NCI-H524 (cell line): ENCODE results near the gene EFNA1.
A peak's percentile ranks its signal among the peaks of the same experiment; 100 is the strongest.

Experiments
- DNase-seq, 2 experiments: peaks; one replicate each; lab custom pipeline; 2025; lab: John Stamatoyannopoulos, UW

Gene EFNA1

DNA sequence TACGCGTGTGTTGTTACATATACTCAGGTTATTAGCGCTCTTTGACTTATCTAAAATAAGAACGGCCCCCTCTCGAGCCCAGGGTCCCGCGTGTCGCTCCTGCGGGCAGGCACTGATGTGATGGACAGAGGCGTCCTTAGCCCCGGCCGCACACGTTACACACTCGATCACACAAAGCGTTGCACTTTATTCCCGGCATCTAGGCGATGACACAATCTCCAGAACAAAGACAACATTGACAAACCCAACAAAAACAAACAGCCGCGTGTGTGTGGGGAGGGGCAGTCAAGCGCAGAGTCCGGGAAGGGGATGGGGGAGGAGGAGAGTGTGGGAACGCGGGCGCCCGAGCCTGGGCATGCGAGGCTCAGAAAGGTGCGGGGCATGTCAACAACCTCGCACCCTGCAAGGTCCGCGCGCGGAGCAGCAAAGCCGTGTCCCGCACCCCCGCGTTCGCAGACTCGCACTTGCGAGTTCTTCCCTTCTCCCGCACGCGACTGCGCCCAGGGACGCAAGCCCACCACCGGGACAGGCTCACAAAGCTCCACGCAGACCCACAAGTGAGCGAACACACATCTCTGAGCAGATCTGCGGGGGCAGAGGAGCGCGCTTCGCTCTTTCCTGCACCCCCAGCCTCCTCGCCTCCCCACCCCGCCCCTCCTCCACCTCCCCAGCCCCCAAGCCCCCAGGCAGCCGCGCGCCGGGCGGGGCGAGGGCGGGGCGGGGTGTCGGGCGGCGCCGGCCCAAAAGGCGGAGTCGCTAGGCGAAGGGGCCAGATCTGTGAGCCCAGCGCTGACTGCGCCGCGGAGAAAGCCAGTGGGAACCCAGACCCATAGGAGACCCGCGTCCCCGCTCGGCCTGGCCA is at the start of gene EFNA1:
Gene EFNA1 (plus strand): TSS at position 772 of the 862 bp plus-strand sequence. CDS start 102 bp downstream, outside the sequence.
- peak in 1 of 2 experiments; percentile 45 for DNase-seq

GRCh38 chr1:155078469-155079209 is 49.0 kb upstream of the EFNA1 start, which contains the start of gene EFNA3:
Gene EFNA3 (plus strand): TSS chr1:155078837. CDS start chr1:155078942, 105 bp downstream.
- DNase-seq = peak; percentile 33 to 58

GRCh38 chr1:155079210-155079486 is 48.5 kb upstream of the EFNA1 start:
- no peak for DNase-seq

- DNase-seq = peak in 1 of 2 experiments; percentile 24
Measured at GRCh38 chr1:155079487-155080311, 48.0 kb upstream of the EFNA1 start.

DNA sequence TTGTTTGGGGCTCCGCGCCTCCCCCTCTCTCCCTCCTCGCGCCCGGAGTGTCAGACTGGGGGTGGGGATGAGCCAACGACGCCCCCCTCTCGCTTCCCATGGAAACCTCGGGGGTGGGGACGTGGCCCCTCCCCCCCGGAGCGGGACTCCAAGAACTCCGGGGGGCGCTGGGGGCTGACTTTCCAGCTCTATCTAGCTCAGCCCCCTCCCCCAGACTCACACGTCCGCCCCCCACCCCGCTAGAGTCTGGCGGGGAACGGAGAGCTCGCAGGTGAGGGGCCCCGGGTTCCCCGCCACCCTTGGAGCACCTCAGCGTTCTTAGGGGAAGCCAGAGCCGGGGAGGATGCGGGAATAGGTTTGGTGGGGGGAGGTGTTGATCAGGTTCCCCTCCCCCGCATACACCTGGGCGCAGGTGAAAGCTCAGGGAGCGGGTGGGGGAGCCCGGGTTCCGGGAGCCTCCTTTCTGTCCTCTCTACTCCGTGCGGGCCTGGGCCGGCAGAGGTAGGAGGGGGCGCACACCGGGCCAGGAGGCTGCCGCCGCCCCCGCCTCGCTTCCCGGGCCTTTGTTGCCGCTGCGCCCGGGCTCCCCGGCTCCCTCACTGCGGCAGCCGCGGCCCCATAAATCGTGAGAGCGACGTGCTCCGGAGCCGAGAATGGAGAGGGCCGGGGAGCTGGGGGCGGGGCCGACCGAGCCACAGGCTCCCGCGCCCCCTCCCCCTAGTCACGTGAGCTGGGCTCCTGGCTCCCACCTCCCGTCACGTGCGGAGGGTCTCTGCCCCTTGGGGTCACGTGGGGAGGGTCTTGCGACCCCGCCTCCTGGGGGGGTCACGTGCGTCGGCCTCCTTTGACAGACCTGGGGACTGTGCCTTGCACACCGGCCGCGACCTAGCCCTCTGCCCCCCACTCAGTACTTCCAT is 47.1 kb upstream of the EFNA1 start:
- DNase-seq = peak; percentile 45 to 80

DNA sequence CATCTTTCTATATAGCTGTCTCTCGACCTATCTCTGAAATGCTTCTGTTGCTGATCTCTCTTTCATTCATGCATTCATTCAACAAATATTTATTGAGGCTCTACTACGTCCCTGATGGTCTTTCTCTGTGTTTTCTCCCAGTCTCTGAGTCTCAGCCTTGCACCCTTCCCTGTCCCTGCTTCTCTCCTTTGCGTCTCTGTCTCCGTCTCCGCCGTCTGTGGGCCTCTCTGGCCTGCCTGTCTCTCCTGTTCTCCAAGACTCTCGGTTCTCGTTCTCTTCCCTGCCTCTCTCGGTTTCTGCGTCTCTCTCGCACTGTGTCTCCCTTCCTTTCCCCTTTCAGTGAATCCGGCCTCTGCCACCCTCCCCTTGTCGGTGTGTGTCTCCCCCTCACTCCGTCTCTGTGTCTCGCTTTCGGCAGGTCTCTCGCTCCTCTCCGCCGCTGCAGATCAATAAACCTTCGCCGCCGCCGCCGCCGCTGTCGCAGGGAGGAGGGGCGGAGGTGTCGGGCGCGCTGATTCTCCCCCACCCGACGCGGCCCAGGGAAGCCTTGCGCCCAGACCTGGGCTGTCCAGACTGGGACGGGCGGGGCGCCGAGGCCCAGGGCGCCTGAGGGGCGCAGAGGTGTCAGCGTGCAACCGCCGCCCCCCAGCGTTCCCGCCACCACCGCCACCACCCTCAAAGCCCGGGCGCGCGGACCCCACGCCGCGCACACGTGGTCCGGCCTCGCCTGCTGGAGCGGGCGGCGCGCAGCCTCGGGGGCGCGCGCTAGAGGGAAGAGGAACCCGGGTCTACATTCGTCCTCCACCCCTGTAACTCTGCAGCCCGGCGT is 46.0 kb upstream of the EFNA1 start:
- DNase-seq = peak in 1 of 2 experiments; percentile 41

- no peak for DNase-seq
Measured at GRCh38 chr1:155082301-155083051, 45.2 kb upstream of the EFNA1 start.

- DNase-seq = no peak
Measured at GRCh38 chr1:155083052-155083541, 44.6 kb upstream of the EFNA1 start.

DNA sequence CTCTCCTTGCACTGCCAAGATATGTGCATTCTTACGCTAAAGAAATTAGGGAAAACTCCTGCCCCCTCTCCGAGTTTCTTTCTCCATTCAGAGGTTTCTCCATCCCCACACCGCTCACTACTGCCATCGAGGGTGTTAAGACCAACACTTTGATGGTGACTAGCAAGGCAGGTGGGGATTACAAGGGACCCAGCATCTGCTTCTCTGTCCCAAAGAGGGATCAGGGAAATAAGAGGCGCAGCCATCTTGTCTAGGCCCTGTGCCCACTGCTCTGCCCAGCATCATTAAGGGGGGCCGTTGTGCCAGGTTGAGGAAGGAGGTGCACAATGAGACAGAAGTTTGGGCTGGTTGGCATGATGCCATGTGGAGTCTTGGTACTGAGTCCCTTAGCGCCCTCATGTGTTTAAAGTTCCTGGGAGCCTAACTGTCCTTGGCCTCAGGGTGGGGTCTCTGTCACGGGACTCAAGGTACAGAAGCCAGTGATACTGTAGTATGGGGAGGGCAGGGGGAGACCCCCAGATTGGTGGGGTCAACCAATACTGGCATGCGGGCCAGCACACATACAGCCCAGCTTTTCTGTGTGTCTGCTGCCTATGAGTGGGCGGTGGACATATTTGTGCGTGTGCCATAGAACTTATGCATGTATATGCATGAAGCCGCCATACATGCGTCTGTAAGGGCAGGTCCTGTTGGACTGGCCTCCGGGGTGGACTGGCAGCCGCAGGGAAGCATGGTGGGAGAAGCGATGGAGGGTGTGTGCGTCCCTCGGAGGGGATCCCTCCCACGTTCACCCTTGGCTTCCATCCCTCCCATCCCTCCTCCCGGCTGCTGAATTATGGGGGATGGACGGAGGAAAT is 43.6 kb upstream of the EFNA1 start:
- DNase-seq = peak; percentile 50 to 72

- peak; percentile 92 to 95 for DNase-seq
Measured at GRCh38 chr1:155084722-155085503, 42.8 kb upstream of the EFNA1 start.

GRCh38 chr1:155085504-155086127 is 42.1 kb upstream of the EFNA1 start:
- peak in 1 of 2 experiments; percentile 47 for DNase-seq

GRCh38 chr1:155086128-155086741 is 41.4 kb upstream of the EFNA1 start:
- DNase-seq = peak in 1 of 2 experiments; percentile 46

DNA sequence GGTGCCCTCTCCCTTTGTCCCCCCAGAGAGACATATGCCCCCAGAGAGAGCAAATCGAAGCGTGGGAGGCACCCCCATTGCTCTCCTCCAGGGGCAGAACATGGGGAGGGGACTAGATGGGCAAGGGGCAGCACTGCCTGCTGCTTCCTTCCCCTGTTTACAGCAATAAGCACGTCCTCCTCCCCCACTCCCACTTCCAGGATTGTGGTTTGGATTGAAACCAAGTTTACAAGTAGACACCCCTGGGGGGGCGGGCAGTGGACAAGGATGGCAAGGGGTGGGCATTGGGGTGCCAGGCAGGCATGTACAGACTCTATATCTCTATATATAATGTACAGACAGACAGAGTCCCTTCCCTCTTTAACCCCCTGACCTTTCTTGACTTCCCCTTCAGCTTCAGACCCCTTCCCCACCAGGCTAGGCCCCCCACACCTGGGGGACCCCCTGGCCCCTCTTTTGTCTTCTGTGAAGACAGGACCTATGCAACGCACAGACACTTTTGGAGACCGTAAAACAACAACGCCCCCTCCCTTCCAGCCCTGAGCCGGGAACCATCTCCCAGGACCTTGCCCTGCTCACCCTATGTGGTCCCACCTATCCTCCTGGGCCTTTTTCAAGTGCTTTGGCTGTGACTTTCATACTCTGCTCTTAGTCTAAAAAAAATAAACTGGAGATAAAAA is 40.7 kb upstream of the EFNA1 start:
- DNase-seq = no peak

GRCh38 chr1:155091071-155092051 is 36.3 kb upstream of the EFNA1 start:
- DNase-seq = peak; percentile 55 to 75

DNA sequence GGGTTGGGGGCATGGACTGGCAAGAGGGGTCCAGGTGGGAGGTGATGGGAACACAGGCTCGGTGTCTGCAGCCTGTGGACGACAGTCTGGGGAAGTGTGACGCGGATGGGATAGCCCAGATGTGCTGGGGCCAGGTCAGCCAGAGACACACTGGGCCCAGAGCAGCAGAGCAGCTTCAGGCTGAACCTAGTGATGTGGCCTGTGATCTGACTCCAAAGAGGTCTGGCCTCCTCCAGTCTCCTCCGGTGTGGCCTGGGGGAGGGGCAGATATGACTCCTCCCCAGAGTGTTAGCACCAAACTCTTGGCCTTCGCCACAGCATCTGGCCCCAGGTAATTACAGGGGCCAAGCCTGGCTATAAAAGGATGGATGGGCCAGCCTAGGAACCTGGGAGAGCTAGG is 35.5 kb upstream of the EFNA1 start:
- no peak for DNase-seq
